OCI-LY7 (cell line): ENCODE measurements around the gene MYLK4. TPM values are rescaled to one million over a fixed set of nuclear protein-coding genes. Genes with fewer than 3 reads are reported as not detected.

ENCODE experiments used
- BruUV-seq: library from RNA; stranded (reverse); fragments of 400-500 nt; replicated peaks from 2 replicates; lab custom pipeline; 2021; lab: Mats Ljungman, UMichigan
- CTCF ChIA-PET: fragments of 300-600 bp; sonication (Branson Sonifier 250); formaldehyde crosslinking; loops from one replicate; lab custom pipeline; 2022; ENCODE audit warnings: antibody characterized with exemption; ENCODE audit not compliant: unreplicated experiment; lab: Charles Lee
- POLR2A ChIA-PET: fragments of 300-600 bp; sonication (Branson Sonifier 250); formaldehyde crosslinking; loops from one replicate; lab custom pipeline; 2022; ENCODE audit warnings: antibody characterized with exemption; lab: Charles Lee
- DNase-seq: peaks from one replicate; pipeline ENCODE4 v3.0.0-alpha.2; 2015; ENCODE audit warnings: low spot score
- H2AFZ ChIP-seq: fragments of 200-600 bp; sonication (generic), shearing (Covaris generic); 2 replicates; pipeline ENCODE4 v1.6.1; 2014; ENCODE audit warnings: mild to moderate bottlenecking, antibody characterized with exemption, low read length, moderate library complexity
- H3K27ac ChIP-seq: fragments of 200-600 bp; sonication (generic); 2 replicates; pipeline ENCODE4 v1.5.1; 2014; ENCODE audit warnings: mixed run types, low read depth, mild to moderate bottlenecking, moderate library complexity, low read length, inconsistent platforms; ENCODE audit not compliant: poor library complexity, severe bottlenecking
- H3K36me3 ChIP-seq: fragments of 200-600 bp; sonication (generic); 2 replicates; pipeline ENCODE4 v1.6.1; 2014; ENCODE audit warnings: mild to moderate bottlenecking, antibody characterized with exemption, low read length, moderate library complexity, mixed read lengths; ENCODE audit not compliant: insufficient read depth
- H3K4me1 ChIP-seq: fragments of 200-600 bp; sonication (generic); 2 replicates; pipeline ENCODE4 v1.5.1; 2014; ENCODE audit warnings: mild to moderate bottlenecking, low read length; ENCODE audit not compliant: insufficient read depth, poor library complexity, severe bottlenecking
- H3K4me2 ChIP-seq: fragments of 200-600 bp; sonication (generic); 2 replicates; pipeline ENCODE4 v1.6.1; 2014; ENCODE audit warnings: mild to moderate bottlenecking, low read length
- H3K4me3 ChIP-seq: fragments of 200-600 bp; sonication (generic); 2 replicates; pipeline ENCODE4 v1.5.1; 2014; ENCODE audit warnings: mild to moderate bottlenecking, low read depth, low read length; ENCODE audit not compliant: poor library complexity, severe bottlenecking
- H3K79me2 ChIP-seq: fragments of 200-600 bp; sonication (generic); 2 replicates; pipeline ENCODE4 v1.6.1; 2016; ENCODE audit warnings: low read depth, mild to moderate bottlenecking, low read length, moderate library complexity, mixed read lengths; ENCODE audit not compliant: insufficient read depth
- H3K9me2 ChIP-seq: fragments of 200-600 bp; sonication (generic); 2 replicates; pipeline ENCODE4 v1.6.1; 2016; ENCODE audit warnings: mild to moderate bottlenecking, low read length, mixed read lengths; ENCODE audit not compliant: insufficient read depth
- H3K9me3 ChIP-seq: fragments of 200-600 bp; sonication (generic); 2 replicates; pipeline ENCODE4 v1.6.1; 2014; ENCODE audit warnings: mild to moderate bottlenecking, mixed run types, low read length, mixed read lengths
- H4K20me1 ChIP-seq: fragments of 200-600 bp; sonication (generic); 2 replicates; pipeline ENCODE4 v1.6.1; 2014; ENCODE audit warnings: mild to moderate bottlenecking, antibody characterized with exemption, low read length, moderate library complexity, mixed read lengths; ENCODE audit not compliant: insufficient read depth
- EZH2phosphoT487 ChIP-seq: fragments of 200-600 bp; sonication (generic); IDR thresholded peaks from 2 replicates; pipeline ENCODE4 v1.6.1; 2018; ENCODE audit warnings: low read depth, borderline replicate concordance, mild to moderate bottlenecking, mixed run types, antibody characterized with exemption, low read length, moderate library complexity, mixed read lengths
- intact Hi-C: fragments of 100-400 bp; cut with micrococcal nuclease; formaldehyde crosslinking; loops from one replicate; pipeline ENCODE4 v1.10.0; 2022; ENCODE audit not compliant: unreplicated experiment
- total RNA-seq, 2 experiments: library from RNA; depleted of rRNA in 1 of 2; stranded (reverse); fragments of >200 nt in 1 of 2; shearing (Covaris generic) in 1 of 2; gene quantifications; 2 replicates each; pipeline ENCODE4 v1.2.3, GENCODE V29; 2014 to 2022
- TF ChIP-seq, protein P1 (sequence below): fragments of 200-600 bp; sonication (generic); conservative IDR thresholded peaks from 2 replicates; pipeline ENCODE4 v1.5.1; 2014; ENCODE audit warnings: mild to moderate bottlenecking, antibody characterized with exemption, low read length, moderate library complexity, mixed read lengths

Gene MYLK4
- total RNA-seq, 2 experiments from 2014 or later: 0.16 to 0.36 TPM

DNA sequence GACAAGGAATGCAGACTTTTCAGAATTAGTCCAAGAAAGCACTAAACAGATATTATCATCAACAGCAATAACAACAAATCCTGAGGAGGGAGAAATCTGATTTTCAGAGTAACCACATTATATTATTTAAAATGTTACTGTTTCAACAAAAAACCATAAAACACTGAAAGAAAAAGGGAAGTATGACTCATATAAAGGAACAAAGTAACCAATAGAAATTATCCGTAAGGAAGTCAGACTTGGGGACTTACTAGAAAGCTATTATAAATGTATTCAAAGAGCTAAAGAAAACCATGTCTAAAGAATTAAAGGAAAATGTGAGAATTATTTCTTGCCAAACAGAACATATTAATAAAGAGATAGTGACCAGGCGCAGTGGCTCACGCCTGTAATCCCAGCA is 98.1 kb downstream of the MYLK4 start:
- DNase-seq: no peak
- intact Hi-C loops: no loop called here
- BruUV-seq: no TSS peak
- H3K4me1 ChIP-seq: no peaks in the 10 kb centered on the region
- no peak overlapping the region for H3K4me3 ChIP-seq
- no peaks in the 10 kb centered on the region for H3K36me3 ChIP-seq
- H3K79me2 ChIP-seq: no peaks in the 10 kb centered on the region
- CTCF ChIA-PET: no interaction called here
- POLR2A ChIA-PET: no interaction called here
- TF ChIP-seq EZH2phosphoT487: no peak
- TF ChIP-seq, protein P1, sequence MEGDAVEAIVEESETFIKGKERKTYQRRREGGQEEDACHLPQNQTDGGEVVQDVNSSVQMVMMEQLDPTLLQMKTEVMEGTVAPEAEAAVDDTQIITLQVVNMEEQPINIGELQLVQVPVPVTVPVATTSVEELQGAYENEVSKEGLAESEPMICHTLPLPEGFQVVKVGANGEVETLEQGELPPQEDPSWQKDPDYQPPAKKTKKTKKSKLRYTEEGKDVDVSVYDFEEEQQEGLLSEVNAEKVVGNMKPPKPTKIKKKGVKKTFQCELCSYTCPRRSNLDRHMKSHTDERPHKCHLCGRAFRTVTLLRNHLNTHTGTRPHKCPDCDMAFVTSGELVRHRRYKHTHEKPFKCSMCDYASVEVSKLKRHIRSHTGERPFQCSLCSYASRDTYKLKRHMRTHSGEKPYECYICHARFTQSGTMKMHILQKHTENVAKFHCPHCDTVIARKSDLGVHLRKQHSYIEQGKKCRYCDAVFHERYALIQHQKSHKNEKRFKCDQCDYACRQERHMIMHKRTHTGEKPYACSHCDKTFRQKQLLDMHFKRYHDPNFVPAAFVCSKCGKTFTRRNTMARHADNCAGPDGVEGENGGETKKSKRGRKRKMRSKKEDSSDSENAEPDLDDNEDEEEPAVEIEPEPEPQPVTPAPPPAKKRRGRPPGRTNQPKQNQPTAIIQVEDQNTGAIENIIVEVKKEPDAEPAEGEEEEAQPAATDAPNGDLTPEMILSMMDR: no peak
- no peaks in the 10 kb centered on the region for H3K9me2 ChIP-seq
- H3K27ac ChIP-seq: no peak overlapping the region
- no peaks in the 10 kb centered on the region for H4K20me1 ChIP-seq
- H3K9me3 ChIP-seq: no peaks in the 10 kb centered on the region
- H2AFZ ChIP-seq: no peak overlapping the region
- no peak overlapping the region for H3K4me2 ChIP-seq

DNA sequence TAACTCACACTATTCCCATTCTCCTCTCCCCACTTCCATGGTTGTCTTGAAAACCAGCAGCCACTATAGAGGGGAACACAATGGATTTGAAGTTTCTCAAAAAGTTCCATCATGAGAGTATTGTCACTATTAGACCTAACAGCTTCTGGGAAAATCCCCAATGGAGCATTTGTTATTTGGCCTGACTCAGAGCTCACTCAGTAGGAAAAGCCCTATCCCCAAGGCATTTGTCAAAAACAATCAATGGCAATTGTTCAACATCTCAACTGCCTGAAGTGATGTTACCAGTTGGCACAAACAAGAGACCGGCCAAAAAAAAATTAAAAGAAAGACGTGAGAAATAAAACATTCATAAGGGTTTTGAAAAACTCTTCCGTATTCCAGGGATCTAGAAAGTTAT is 98.8 kb downstream of the MYLK4 start:
- Histone ChIP-seq H3K36me3 (no peaks in the 10 kb centered on the region), H3K4me3 (no peak overlapping the region), H3K79me2 (no peaks in the 10 kb centered on the region), H3K27ac (no peak overlapping the region), H4K20me1 (no peaks in the 10 kb centered on the region), H3K9me2 (no peaks in the 10 kb centered on the region), H2AFZ (no peak overlapping the region), H3K4me1 (no peaks in the 10 kb centered on the region), H3K9me3 (no peaks in the 10 kb centered on the region), H3K4me2 (no peak overlapping the region)
- DNase-seq: no peak
- ChIA-PET POLR2A (no interaction called here), CTCF (no interaction called here)
- BruUV-seq: no TSS peak
- intact Hi-C loops: no loop called here
- TF ChIP-seq, protein P1: no peak
- TF ChIP-seq EZH2phosphoT487: no peak

DNA sequence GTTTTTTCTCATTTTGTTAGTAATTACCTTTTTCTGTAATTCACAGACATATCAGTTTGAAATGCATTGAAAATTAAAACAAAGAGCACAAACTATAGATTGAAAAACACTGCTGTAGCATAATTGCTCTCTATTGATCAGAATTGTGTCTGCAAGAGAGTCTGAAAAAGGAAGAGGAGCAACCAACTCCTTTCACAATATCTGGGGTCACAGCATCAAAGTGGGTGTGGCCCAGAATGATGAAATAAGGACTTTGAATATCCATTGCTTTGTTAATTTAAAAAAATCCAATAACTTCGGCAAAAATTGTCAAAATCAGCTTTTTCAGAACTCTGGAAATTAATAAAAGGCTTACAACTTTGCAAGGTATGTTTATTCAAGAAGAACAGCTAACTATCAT is 99.2 kb downstream of the MYLK4 start:
- TF ChIP-seq EZH2phosphoT487: no peak
- TF ChIP-seq, protein P1: no peak
- CTCF ChIA-PET: no interaction called here
- Histone ChIP-seq H2AFZ (no peak overlapping the region), H3K36me3 (no peaks in the 10 kb centered on the region), H3K9me3 (no peaks in the 10 kb centered on the region), H4K20me1 (no peaks in the 10 kb centered on the region), H3K4me2 (no peak overlapping the region), H3K4me3 (no peak overlapping the region), H3K27ac (no peak overlapping the region), H3K9me2 (no peaks in the 10 kb centered on the region), H3K79me2 (no peaks in the 10 kb centered on the region), H3K4me1 (no peaks in the 10 kb centered on the region)
- BruUV-seq: no TSS peak
- intact Hi-C loops: no loop called here
- POLR2A ChIA-PET: no interaction called here
- DNase-seq: no peak
